Right lobe of liver (tissue), 6 donors: ENCODE data around the gene CEP57L1. TPM values are rescaled to one million over a fixed set of nuclear protein-coding genes. Genes with fewer than 3 reads are reported as not detected.

ENCODE experiments used
- ATAC-seq, 4 donors: fragments of 200-7000 bp; cut with Tn5 transposase; one replicate each; pipeline ENCODE4 v1.9.1; 2020; ENCODE audit warnings: mild to moderate bottlenecking in 4 of 4, moderate library complexity in 4 of 4
- DNase-seq, 3 donors: peaks; one replicate each; pipeline ENCODE4 v3.0.0-alpha.2; 2020
- H3K27ac ChIP-seq, 3 donors: fragments of 200-600 bp; one replicate each; pipeline ENCODE4 v1.8.0; 2022
- H3K27me3 ChIP-seq, 2 donors: fragments of 200-600 bp; one replicate each; pipeline ENCODE4 v1.8.0; 2022
- H3K36me3 ChIP-seq, 4 donors: fragments of 200-600 bp; sonication (generic) in 1 of 4; one replicate each; pipeline versions ENCODE4 v1.5.1 to v1.8.0; 2017 to 2022; ENCODE audit warnings: control low read depth in 1 of 4
- H3K4me1 ChIP-seq, 4 donors: fragments of 200-600 bp; sonication (generic) in 1 of 4; one replicate each; pipeline versions ENCODE4 v1.5.1 to v1.8.0; 2017 to 2022; ENCODE audit warnings: control low read depth in 1 of 4
- H3K4me3 ChIP-seq, 3 donors: fragments of 200-600 bp; one replicate each; pipeline ENCODE4 v1.8.0; 2022
- H3K9me3 ChIP-seq, 4 donors: fragments of 200-600 bp; sonication (generic) in 1 of 4; one replicate each; pipeline versions ENCODE4 v1.5.1 to v1.8.0; 2017 to 2022; ENCODE audit warnings: control low read depth in 1 of 4
- POLR2A ChIP-seq: fragments of 450-650 bp; IDR thresholded peaks from one replicate; pipeline ENCODE4 v1.6.1; 2017; ENCODE audit warnings: antibody characterized with exemption, mild to moderate bottlenecking
- WGBS: methylation state at CpG from one replicate; pipeline ENCODE4 v1.1.6; 2018; ENCODE audit warnings: low coverage, low lambda C conversion rate; ENCODE audit not compliant: insufficient coverage; ENCODE audit errors: missing lambda C conversion rate; 5-methylcytosine and 5-hydroxymethylcytosine counted together
- intact Hi-C, 2 donors: fragments of 100-400 bp; cut with DNase I; formaldehyde crosslinking; loops; one replicate each; pipeline versions ENCODE4 v1.11.2 to v1.14.1; 2022
- total RNA-seq, 6 experiments: library from RNA; depleted of rRNA in 2 of 6; stranded (reverse); fragments of >200 nt in 2 of 6; fragmentation: NEBNext Ultra II Directional in 3 of 6; extraction: Animal tissue kit (Norgen Biotek cat#: 25700) in 3 of 6; gene quantifications; one replicate each; pipeline versions ENCODE4 v1.1.0 to v1.2.4, GENCODE V29; 2016 to 2023
- TF ChIP-seq, protein P1 (sequence below), 4 donors: fragments of 200-600 bp in 3 of 4; fragments of 450-650 bp in 1 of 4; IDR thresholded peaks; one replicate each; pipeline versions ENCODE4 v1.5.1 to v1.8.0; 2016 to 2022; ENCODE audit warnings: antibody characterized with exemption in 4 of 4, mild to moderate bottlenecking in 2 of 4
- donor health status: DM: no; HTN: yes; CAD: no.
- donor health status: DM: no; HTN: no; CAD: no.
- donor health status: DM: no; HTN: no; CAD: no.
- donor health status: DM: no; HTN: yes; CAD: no.
- donor health status: DM: no; HTN: yes; CAD: no.

Gene CEP57L1
- total RNA-seq, 6 experiments from 2014 or later = 6.3 to 9.5 (median 7.6) TPM

- peak in 1 of 4 donors; percentile 35 for ATAC-seq
- intact Hi-C loops = loop anchor here in 1 of 2 donors (10.0 kb wide), 1 partner anchor 202 kb away; the partner anchor contains the start of gene CD164
These were observed 87.3 kb downstream of the CEP57L1 start for GRCh38 chr6:109182578-109182977.

GRCh38 chr6:109183109-109183650 is 87.9 kb downstream of the CEP57L1 start:
- intact Hi-C loops = loop anchor here in 1 of 2 donors (10.0 kb wide), 1 partner anchor 202 kb away; the partner anchor contains the start of gene CD164
- TF ChIP-seq, protein P1, sequence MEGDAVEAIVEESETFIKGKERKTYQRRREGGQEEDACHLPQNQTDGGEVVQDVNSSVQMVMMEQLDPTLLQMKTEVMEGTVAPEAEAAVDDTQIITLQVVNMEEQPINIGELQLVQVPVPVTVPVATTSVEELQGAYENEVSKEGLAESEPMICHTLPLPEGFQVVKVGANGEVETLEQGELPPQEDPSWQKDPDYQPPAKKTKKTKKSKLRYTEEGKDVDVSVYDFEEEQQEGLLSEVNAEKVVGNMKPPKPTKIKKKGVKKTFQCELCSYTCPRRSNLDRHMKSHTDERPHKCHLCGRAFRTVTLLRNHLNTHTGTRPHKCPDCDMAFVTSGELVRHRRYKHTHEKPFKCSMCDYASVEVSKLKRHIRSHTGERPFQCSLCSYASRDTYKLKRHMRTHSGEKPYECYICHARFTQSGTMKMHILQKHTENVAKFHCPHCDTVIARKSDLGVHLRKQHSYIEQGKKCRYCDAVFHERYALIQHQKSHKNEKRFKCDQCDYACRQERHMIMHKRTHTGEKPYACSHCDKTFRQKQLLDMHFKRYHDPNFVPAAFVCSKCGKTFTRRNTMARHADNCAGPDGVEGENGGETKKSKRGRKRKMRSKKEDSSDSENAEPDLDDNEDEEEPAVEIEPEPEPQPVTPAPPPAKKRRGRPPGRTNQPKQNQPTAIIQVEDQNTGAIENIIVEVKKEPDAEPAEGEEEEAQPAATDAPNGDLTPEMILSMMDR (IDR thresholded peaks at IDR 0.05) = no peak
- TF ChIP-seq POLR2A = no peak
- no peaks in the 10 kb centered on the region for H3K27me3 ChIP-seq
- no peak overlapping the region for H3K27ac ChIP-seq
- no peaks in the 10 kb centered on the region for H3K36me3 ChIP-seq
- H3K4me1 ChIP-seq = no peaks in the 10 kb centered on the region
- ATAC-seq (no peak), DNase-seq (no peak)
- no peak overlapping the region for H3K4me3 ChIP-seq
- 40% methylated on average over 2 of the region's 2 CpGs for WGBS
- no peaks in the 10 kb centered on the region for H3K9me3 ChIP-seq

More at GRCh38 chr6:109182578-109182977, 87.3 kb downstream of the CEP57L1 start:
- H3K9me3 ChIP-seq = no peaks in the 10 kb centered on the region
- H3K4me3 ChIP-seq = no peak overlapping the region
- no peak overlapping the region for H3K27ac ChIP-seq
- H3K27me3 ChIP-seq = no peaks in the 10 kb centered on the region
- no peaks in the 10 kb centered on the region for H3K36me3 ChIP-seq
- TF ChIP-seq, protein P1 (IDR thresholded peaks at IDR 0.05) = no peak
- no peak for TF ChIP-seq POLR2A
- H3K4me1 ChIP-seq = no peaks in the 10 kb centered on the region
- DNase-seq = no peak
- WGBS = 13% methylated on average over 2 of the region's 2 CpGs

GRCh38 chr6:109184638-109185037 is 89.3 kb downstream of the CEP57L1 start:
- no peaks in the 10 kb centered on the region for H3K36me3 ChIP-seq
- no peak overlapping the region for H3K4me3 ChIP-seq
- H3K27me3 ChIP-seq = no peaks in the 10 kb centered on the region
- ATAC-seq (no peak), DNase-seq (no peak)
- 70% methylated on average over 3 of the region's 3 CpGs for WGBS
- no peaks in the 10 kb centered on the region for H3K4me1 ChIP-seq
- no peak for TF ChIP-seq POLR2A
- TF ChIP-seq, protein P1 (IDR thresholded peaks at IDR 0.05) = no peak
- intact Hi-C loops = loop anchor here (5.0 to 10.0 kb wide), 2 partner anchors 200 to 213 kb away; partner anchors contain the start of gene CD164 (in 1 of the 2)
- no peaks in the 10 kb centered on the region for H3K9me3 ChIP-seq
- H3K27ac ChIP-seq = no peak overlapping the region

DNA sequence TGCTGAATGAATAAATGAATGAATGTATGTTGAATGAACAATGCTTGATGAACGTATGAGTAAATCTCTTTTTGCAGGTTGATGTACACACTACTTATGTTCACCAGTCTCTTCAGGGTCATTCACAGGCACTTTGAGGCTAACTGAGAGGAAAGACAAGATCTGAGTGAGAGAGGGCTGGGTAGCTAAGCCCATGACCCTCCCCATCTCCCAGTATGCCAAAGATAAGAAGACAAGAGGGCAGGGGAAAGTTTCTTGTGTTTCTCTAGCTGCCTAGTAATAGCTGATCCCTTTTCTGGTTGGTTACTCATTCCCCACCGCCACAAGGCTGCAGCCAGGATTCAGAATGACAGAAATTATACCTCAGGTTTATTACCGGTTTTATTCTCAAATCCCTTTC is 90.7 kb downstream of the CEP57L1 start:
- 59% methylated on average over 3 of the region's 3 CpGs for WGBS
- intact Hi-C loops = loop anchor here (5.0 to 10.0 kb wide), 2 partner anchors 199 to 211 kb away; partner anchors contain the start of gene CD164 (in 1 of the 2)

More for the DNA sequence above, 90.7 kb downstream of the CEP57L1 start:
- ATAC-seq (no peak), DNase-seq (no peak)
- no peak overlapping the region for H3K27ac ChIP-seq
- no peaks in the 10 kb centered on the region for H3K36me3 ChIP-seq
- TF ChIP-seq, protein P1 (IDR thresholded peaks at IDR 0.05) = no peak
- TF ChIP-seq POLR2A = no peak
- H3K4me1 ChIP-seq = no peaks in the 10 kb centered on the region
- no peaks in the 10 kb centered on the region for H3K9me3 ChIP-seq
- H3K4me3 ChIP-seq = no peak overlapping the region
- H3K27me3 ChIP-seq = no peaks in the 10 kb centered on the region
